ENCODE measurements around the gene BPTF.
"Not testable (repeated sequence)": the region's sequence is repeated elsewhere in the genome, so short reads cannot be mapped to it uniquely, and the experiment has no call there.

Gene BPTF, protein sequence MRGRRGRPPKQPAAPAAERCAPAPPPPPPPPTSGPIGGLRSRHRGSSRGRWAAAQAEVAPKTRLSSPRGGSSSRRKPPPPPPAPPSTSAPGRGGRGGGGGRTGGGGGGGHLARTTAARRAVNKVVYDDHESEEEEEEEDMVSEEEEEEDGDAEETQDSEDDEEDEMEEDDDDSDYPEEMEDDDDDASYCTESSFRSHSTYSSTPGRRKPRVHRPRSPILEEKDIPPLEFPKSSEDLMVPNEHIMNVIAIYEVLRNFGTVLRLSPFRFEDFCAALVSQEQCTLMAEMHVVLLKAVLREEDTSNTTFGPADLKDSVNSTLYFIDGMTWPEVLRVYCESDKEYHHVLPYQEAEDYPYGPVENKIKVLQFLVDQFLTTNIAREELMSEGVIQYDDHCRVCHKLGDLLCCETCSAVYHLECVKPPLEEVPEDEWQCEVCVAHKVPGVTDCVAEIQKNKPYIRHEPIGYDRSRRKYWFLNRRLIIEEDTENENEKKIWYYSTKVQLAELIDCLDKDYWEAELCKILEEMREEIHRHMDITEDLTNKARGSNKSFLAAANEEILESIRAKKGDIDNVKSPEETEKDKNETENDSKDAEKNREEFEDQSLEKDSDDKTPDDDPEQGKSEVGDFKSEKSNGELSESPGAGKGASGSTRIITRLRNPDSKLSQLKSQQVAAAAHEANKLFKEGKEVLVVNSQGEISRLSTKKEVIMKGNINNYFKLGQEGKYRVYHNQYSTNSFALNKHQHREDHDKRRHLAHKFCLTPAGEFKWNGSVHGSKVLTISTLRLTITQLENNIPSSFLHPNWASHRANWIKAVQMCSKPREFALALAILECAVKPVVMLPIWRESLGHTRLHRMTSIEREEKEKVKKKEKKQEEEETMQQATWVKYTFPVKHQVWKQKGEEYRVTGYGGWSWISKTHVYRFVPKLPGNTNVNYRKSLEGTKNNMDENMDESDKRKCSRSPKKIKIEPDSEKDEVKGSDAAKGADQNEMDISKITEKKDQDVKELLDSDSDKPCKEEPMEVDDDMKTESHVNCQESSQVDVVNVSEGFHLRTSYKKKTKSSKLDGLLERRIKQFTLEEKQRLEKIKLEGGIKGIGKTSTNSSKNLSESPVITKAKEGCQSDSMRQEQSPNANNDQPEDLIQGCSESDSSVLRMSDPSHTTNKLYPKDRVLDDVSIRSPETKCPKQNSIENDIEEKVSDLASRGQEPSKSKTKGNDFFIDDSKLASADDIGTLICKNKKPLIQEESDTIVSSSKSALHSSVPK (N-terminal part only)

GRCh38 chr17:67824735-67825626 is at the start of gene BPTF:
Gene BPTF, plus strand, starts transcription at chr17:67825503. Its CDS starts 222 bp downstream, at chr17:67825725.
- peak; percentile 86 for DNase-seq

DNA sequence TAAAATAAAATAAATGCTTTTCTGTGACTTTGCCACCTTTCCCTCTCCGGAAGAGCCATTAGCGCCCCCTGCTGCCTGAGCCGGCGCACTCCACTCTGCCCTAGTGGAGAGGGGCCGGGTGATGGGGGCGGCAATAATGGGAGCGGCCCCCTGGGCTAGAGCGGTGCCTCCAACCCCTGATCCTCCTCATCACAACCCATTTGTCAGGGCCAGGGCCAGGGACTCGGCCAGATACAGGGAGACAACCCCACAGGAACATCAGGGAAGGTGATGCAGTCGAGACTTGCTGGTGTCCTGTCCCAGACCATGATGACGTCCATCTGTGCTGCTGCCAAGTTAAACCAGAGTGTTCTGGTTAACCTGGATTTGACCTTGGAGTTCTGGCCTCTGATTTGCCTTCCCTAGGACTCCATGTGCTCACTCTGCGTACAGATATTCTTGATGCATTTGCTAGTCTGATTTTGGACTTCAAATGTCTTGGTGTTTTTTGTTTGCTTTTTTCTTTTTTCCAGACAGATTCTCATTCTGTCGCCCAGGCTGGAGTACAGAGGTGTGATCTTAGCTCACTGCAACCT is 46.1 kb upstream of the BPTF start:
- no peak for DNase-seq

DNA sequence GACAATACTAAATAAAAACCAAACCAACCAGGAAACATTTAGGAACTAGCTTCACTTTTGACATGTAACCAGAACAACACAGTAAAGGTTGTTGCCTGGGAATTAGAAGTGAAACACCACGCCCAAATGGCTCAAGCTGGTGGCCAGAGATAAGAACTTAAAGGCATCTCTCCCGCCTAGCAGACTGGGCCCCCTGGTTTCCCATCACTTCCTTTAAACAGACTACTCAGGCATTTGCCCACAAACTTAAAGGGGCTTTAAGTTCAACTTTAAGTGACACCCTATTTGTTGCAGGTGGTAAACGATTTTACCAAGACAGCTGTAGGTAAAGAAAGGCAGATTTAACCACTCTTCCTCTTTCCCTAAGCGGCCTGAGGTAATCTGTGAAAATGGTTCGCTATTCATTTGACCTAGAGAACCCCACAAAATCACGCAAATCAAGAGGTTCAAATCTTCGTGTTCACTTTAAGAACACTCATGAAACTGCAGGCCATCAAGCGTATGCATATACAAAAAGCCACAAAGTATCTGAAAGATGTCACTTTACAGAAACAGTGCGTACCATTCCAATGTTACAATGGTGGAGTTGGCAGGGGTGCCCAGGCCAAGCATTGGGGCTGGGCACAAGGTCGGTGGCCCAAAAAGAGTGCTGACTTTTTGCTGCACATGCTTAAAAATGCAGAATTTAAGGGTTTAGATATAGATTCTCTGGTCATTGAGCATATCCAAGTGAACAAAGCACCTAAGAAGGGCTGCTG is 40.8 kb upstream of the BPTF start:
- DNase-seq = no peak

GRCh38 chr17:67785122-67785477 is 40.2 kb upstream of the BPTF start:
- no peak for DNase-seq

DNA sequence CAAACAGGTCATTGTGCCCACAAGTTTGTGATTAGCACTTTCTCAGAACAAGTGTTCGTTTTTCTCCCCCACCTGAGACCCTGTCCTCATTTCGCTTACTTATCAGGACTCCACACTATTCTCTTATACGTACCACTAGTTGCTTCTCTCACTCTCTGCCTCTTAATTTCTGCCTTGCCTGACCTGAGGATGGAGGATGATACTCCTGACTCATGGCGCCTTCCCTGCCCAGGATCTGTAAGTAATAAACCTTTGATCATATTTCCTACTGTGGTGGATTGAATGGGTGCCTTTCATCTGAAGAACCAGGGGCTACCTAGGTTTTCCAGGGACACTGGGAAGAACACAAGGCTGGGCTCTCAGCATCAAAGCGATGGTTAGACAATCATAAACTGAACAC is 39.8 kb upstream of the BPTF start:
- DNase-seq = no peak

- peak; percentile 17 for DNase-seq
Measured at GRCh38 chr17:67800495-67800928, 24.8 kb upstream of the BPTF start.

- no peak for DNase-seq
Measured at GRCh38 chr17:67801626-67802175, 23.6 kb upstream of the BPTF start.

GRCh38 chr17:67810464-67810863 is 14.8 kb upstream of the BPTF start:
- DNase-seq = no peak

DNA sequence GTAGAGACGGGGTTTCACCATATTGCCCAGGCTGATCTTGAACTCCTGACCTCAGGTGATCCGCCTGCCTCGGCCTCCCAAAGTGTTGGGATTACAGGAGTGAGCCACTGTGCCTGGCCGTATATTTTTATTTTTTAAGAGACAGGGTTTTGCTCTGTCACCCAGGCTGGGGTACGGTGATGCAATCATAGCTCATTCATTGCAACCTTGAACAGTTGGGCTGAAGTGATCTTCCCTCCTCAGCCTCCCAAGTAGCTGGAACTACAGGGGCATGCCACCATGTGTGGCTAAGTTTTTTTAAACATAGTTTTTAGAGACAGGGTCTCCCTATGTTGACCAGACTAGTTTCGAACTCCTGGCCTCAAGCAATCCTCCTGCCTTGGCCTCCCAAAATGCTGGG is 12.9 kb upstream of the BPTF start:
- DNase-seq = not testable (repeated sequence)

DNA sequence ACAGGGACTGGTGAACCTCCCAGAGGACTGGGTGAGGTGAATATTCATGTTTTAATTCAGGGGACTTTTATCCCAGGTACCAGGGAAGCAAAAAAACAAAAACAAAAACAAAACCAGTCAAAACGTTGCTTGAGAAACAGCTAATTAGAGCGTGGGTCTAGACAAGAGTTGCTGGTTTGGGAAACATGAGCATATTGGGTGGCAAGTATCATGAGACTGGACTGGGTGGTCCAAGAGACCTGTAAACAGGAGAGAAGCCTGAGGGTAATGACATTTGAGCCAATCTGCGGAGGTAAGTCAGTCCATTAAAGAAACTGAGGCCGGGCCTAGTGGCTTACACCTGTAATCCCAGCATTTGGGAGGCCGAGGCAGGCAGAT is 11.5 kb upstream of the BPTF start:
- no peak for DNase-seq

DNA sequence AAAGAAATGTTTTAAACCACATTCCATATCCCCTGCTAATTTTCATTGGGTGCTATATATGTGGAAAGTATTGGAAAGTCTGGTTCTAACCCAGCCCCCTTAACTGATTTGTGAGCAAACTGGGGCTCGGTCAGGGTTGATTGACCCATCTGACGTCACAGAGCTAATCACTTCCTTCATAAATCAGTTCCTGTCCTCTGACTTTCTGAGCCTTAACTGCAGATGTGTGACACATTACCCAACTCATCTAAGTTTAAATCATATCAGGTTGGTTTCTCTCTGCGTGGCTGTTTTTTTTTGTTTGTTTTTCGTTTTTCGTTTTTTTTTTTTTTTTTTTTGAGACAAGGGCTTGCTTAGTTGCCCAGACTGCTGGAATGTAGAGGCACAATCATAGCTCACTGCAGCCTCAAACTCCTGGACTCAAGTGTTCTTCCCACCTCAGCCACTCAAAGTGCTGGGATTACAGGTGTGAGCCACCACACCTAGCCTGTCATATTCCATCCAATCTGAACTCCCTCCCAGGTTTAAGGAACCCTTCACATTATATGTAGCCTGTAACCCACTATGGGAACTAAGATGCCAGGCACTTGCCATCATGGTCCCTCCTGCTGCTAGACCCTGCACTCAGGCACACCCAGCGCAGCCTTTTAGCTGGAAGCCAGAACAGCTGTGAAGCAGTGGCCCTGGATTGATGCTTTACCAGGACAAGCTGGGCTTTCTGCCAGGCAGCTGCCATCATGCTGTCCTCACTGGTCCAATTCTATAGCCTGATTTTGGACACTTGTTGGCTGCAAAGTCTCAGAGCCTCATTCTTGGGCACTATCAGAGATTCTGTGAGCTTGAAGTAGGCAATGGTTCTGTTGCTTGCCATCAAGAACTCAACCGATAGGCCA is 6.9 kb upstream of the BPTF start:
- no peak for DNase-seq

GRCh38 chr17:67819722-67820121 is 5.6 kb upstream of the BPTF start:
- DNase-seq = no peak

- DNase-seq = no peak
Measured at GRCh38 chr17:67821871-67822367, 3.4 kb upstream of the BPTF start.

DNA sequence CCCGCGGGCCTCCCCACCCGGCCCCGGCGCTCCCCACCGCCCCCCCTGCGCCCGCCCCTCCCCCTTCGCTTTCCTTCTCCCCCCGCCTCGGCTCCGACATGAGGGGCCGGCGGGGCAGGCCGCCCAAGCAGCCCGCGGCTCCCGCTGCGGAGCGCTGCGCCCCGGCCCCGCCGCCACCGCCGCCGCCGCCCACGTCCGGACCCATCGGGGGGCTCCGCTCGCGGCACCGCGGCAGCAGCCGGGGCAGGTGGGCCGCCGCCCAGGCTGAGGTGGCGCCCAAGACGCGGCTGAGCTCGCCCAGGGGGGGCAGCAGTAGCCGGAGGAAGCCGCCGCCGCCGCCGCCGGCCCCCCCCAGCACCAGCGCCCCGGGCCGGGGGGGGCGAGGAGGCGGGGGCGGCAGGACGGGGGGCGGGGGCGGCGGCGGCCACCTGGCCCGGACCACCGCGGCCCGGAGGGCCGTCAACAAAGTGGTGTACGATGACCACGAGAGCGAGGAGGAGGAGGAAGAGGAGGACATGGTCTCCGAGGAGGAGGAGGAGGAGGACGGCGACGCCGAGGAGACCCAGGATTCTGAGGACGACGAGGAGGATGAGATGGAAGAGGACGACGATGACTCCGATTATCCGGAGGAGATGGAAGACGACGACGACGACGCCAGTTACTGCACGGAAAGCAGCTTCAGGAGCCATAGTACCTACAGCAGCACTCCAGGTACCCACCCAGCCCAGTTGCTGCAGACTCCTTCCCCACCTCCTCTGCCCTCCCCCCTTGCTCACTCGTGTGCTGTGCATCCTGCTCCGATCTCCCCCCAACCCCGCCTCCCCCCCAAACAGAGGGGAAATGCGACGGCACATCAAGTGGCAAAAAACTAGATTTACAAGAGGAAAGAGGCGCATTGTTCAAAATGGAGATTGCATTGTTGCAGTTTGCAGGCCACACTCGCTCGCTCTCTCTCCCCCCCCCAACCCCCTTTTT is 611 bp downstream of the BPTF start:
- not testable (repeated sequence) for DNase-seq

GRCh38 chr17:67829331-67829730 is 4.0 kb downstream of the BPTF start:
- DNase-seq = no peak

- DNase-seq = no peak
Measured at GRCh38 chr17:67830440-67830839, 5.1 kb downstream of the BPTF start.

DNA sequence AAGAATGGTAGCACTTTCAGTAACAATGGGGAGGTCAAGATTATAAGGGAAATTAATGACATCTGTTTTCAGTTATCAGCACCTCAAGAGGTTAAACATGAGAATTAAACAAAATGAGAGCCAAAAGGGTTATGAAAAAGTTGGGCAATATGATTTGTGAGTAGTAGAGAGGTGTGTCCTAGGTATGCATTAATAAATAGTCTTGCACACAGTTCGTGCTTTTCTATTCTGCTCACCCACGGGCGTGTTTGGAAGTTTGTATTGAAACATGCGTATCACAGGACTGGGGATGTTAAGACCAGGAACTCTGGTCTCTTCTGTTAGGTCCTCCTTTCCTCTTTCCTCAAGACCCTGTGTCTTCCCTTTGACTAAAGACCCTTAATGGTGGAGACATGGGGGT is 6.0 kb downstream of the BPTF start:
- no peak for DNase-seq

DNA sequence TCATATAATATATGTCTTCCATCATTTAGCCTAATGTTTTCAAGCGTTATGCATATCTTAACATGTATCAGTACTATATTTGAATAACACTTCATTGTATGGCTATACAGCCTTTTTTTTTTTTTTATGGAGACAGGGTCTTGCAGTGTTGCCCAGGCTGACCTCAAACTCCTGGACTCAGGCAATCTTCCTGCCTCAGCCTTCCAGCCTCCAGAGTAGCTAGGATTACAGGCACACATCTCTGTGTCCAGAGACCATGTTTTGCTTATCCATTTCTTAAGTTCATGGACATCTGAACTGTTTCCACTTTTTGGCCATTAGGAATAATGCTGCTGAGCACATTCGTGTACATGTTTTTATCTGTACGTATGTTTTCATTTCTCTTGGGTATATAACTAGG is 7.8 kb downstream of the BPTF start:
- no peak for DNase-seq

All from NCI-H2107 (cell line).